ENCODE results near the gene TTLL8. TPM values are rescaled to one million over a fixed set of nuclear protein-coding genes. Genes with fewer than 3 reads are reported as not detected.
A peak's percentile ranks its signal among the peaks of the same experiment; 100 is the strongest.

Gene TTLL8
- total RNA-seq, 1 experiment from 2014 or later: not detected

- no peak for DNase-seq (ENCODE audit: low read depth)
- in situ Hi-C loops (cut with HindIII; ENCODE audit: low pct_unique_long_range_greater_than_20kb, low sequenced_read_pairs): no loop called here
Measured at GRCh38 chr22:49979587-49980264, 78.4 kb downstream of the TTLL8 start.

- no peak for DNase-seq (ENCODE audit: low read depth)
- in situ Hi-C loops (cut with HindIII; ENCODE audit: low pct_unique_long_range_greater_than_20kb, low sequenced_read_pairs): no loop called here
Measured at GRCh38 chr22:49977578-49977977, 80.5 kb downstream of the TTLL8 start.

GRCh38 chr22:49976439-49977175, 81.5 kb downstream of the TTLL8 start:
- no peak for DNase-seq (ENCODE audit: low read depth)
- in situ Hi-C loops (cut with HindIII; ENCODE audit: low pct_unique_long_range_greater_than_20kb, low sequenced_read_pairs): no loop called here

GRCh38 chr22:49975543-49976389, 82.3 kb downstream of the TTLL8 start:
- DNase-seq (ENCODE audit: low read depth): no peak
- in situ Hi-C loops (cut with HindIII; ENCODE audit: low pct_unique_long_range_greater_than_20kb, low sequenced_read_pairs): no loop called here

- DNase-seq (ENCODE audit: low read depth): no peak
- in situ Hi-C loops (cut with HindIII; ENCODE audit: low pct_unique_long_range_greater_than_20kb, low sequenced_read_pairs): no loop called here
Measured at GRCh38 chr22:49973018-49973961, 84.8 kb downstream of the TTLL8 start.

- in situ Hi-C loops (cut with HindIII; ENCODE audit: low pct_unique_long_range_greater_than_20kb, low sequenced_read_pairs): no loop called here
- DNase-seq (ENCODE audit: low read depth): no peak
Measured at GRCh38 chr22:49972163-49973017, 85.7 kb downstream of the TTLL8 start.

- in situ Hi-C loops (cut with HindIII; ENCODE audit: low pct_unique_long_range_greater_than_20kb, low sequenced_read_pairs): no loop called here
- DNase-seq (ENCODE audit: low read depth): no peak
Measured at GRCh38 chr22:49971232-49972162, 86.6 kb downstream of the TTLL8 start.

- in situ Hi-C loops (cut with HindIII; ENCODE audit: low pct_unique_long_range_greater_than_20kb, low sequenced_read_pairs): no loop called here
- DNase-seq (ENCODE audit: low read depth): peak; percentile 100
Measured at GRCh38 chr22:49970528-49971231, 87.4 kb downstream of the TTLL8 start.

- in situ Hi-C loops (cut with HindIII; ENCODE audit: low pct_unique_long_range_greater_than_20kb, low sequenced_read_pairs): no loop called here
- no peak for DNase-seq (ENCODE audit: low read depth)
Measured at GRCh38 chr22:49969751-49970527, 88.2 kb downstream of the TTLL8 start.

GRCh38 chr22:49968831-49969661, 89.1 kb downstream of the TTLL8 start:
- in situ Hi-C loops (cut with HindIII; ENCODE audit: low pct_unique_long_range_greater_than_20kb, low sequenced_read_pairs): no loop called here
- DNase-seq (ENCODE audit: low read depth): no peak

Other genes starting within 250 kb of the TTLL8 start
- 23.4 and 28.1 TPM in 2 replicates for gene BRD1, start 230.4 kb downstream of the TTLL8 start, total RNA-seq (2014; rRNA removed; shearing (Covaris generic); ENCODE audit: low replicate concordance)
- 8.8 and 13.7 TPM in 2 replicates for gene ZBED4, start 204.5 kb downstream of the TTLL8 start, total RNA-seq (2014; rRNA removed; shearing (Covaris generic); ENCODE audit: low replicate concordance)
- gene ALG12, start 139.9 kb downstream of the TTLL8 start, total RNA-seq (2014; rRNA removed; shearing (Covaris generic); ENCODE audit: low replicate concordance): 39.1 and 45.1 TPM in 2 replicates
- gene CRELD2, start 139.7 kb downstream of the TTLL8 start, total RNA-seq (2014; rRNA removed; shearing (Covaris generic); ENCODE audit: low replicate concordance): 44.7 and 60.4 TPM in 2 replicates
- gene PIM3, start 97.5 kb downstream of the TTLL8 start, total RNA-seq (2014; rRNA removed; shearing (Covaris generic); ENCODE audit: low replicate concordance): 138 and 142 TPM in 2 replicates
- not detected in 2 replicates for gene IL17REL, start 45.5 kb downstream of the TTLL8 start, total RNA-seq (2014; rRNA removed; shearing (Covaris generic); ENCODE audit: low replicate concordance)
- gene MLC1, start 27.1 kb upstream of the TTLL8 start, total RNA-seq (2014; rRNA removed; shearing (Covaris generic); ENCODE audit: low replicate concordance): not detected in 2 replicates
- not detected in 2 replicates for gene MOV10L1, start 31.7 kb upstream of the TTLL8 start, total RNA-seq (2014; rRNA removed; shearing (Covaris generic); ENCODE audit: low replicate concordance)
- gene PANX2, start 112.4 kb upstream of the TTLL8 start, total RNA-seq (2014; rRNA removed; shearing (Covaris generic); ENCODE audit: low replicate concordance): 18.0 and 19.5 TPM in 2 replicates
- gene TRABD, start 127.6 kb upstream of the TTLL8 start, total RNA-seq (2014; rRNA removed; shearing (Covaris generic); ENCODE audit: low replicate concordance): 82.4 and 89.0 TPM in 2 replicates
- gene SELENOO, start 142.7 kb upstream of the TTLL8 start, total RNA-seq (2014; rRNA removed; shearing (Covaris generic); ENCODE audit: low replicate concordance): 54.0 and 61.6 TPM in 2 replicates
- gene TUBGCP6, start 186.7 kb upstream of the TTLL8 start, total RNA-seq (2014; rRNA removed; shearing (Covaris generic); ENCODE audit: low replicate concordance): 18.0 and 34.5 TPM in 2 replicates
- gene HDAC10, start 193.0 kb upstream of the TTLL8 start, total RNA-seq (2014; rRNA removed; shearing (Covaris generic); ENCODE audit: low replicate concordance): 18.9 and 34.0 TPM in 2 replicates
- 142 and 149 TPM in 2 replicates for gene MAPK12, start 203.4 kb upstream of the TTLL8 start, total RNA-seq (2014; rRNA removed; shearing (Covaris generic); ENCODE audit: low replicate concordance)
- gene MAPK11, start 212.1 kb upstream of the TTLL8 start, total RNA-seq (2014; rRNA removed; shearing (Covaris generic); ENCODE audit: low replicate concordance): 24.5 and 48.8 TPM in 2 replicates
- gene PLXNB2, start 249.3 kb upstream of the TTLL8 start, total RNA-seq (2014; rRNA removed; shearing (Covaris generic); ENCODE audit: low replicate concordance): 300 and 353 TPM in 2 replicates